ENCODE measurements around the gene POU3F1. TPM values are rescaled to one million over a fixed set of nuclear protein-coding genes. Genes with fewer than 3 reads are reported as not detected.
"Not testable (repeated sequence)": the region's sequence is repeated elsewhere in the genome, so short reads cannot be mapped to it uniquely, and the experiment has no call there.

The POU3F1 gene
- total RNA-seq, 2 donors from 2014 or later, result not detected

DNA sequence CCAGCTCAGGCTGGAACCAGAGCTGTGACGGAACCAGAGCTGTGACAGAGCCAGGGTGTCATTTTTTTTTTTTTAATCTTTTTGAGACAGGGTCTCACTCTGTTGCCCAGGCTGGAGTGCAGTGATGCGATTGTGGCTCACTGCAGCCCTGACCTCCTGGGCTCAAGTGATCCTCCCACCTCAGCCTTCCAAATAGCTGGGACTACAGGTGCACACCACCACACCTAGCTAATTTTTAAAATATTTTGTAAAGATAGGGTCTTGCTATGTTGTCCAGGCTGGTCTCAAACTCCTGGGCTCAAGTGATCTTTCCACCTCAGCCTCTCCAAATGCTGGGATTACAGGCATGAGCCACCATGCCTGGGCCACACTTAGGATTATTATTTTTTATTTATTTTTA is 13.6 kb downstream of the POU3F1 start:
- DNase-seq; intact Hi-C loops (cut with DNase I, micrococcal nuclease): not testable (repeated sequence)

GRCh38 chr1:38031513-38031866 is 15.1 kb downstream of the POU3F1 start:
- ATAC-seq (no peak), DNase-seq (no peak)
- intact Hi-C loops (cut with DNase I, micrococcal nuclease), result no loop called here

More for the DNA sequence above, 13.6 kb downstream of the POU3F1 start:
- not testable (repeated sequence) for ATAC-seq

DNA sequence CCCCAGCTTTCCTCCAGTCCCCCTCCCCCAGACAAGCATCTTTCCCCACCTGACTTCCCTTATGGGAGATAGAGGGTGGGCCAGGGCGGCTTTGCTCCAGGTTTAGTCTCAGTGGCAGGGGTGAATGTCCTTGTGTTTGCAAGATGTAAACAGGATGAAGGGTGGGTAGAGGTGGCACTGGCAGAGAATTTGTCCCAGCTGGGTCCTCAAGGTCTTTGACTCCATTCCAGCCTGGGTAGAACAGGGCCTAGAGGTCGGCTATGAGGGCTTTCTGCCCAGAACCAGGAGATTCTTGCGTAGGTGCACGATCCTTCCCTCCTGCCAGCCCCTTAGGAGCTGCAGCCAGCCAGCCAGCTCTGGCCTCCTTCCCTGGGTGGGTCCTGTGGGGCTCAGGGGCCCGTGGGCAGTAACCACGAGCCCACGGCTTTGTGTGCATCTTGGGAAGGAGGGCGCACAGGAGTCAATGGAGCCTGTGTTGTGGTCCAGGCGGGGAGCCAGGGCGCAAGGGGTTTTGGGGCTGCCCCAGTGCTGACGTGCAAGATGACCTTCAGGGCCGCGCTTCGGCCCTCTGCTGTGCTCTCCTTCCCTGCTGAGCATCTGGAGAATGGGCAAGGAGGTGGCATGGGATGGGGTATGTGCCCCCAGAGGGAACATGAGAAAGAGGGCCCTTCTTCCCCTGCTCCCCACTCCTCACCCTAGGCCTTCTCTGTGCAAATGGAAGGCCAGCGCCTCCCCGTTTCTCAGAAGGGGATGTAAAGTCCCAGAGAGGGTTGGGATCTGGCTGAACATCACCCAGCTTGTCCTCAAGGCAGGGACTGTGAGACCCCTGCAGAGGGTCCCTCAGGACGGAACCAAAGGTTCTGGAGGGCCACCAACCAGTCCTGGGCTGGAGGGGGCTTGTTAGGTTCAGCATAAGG is 15.7 kb downstream of the POU3F1 start:
- ATAC-seq, result no peak
- no peak for DNase-seq
- intact Hi-C loops (cut with DNase I, micrococcal nuclease), result no loop called here

DNA sequence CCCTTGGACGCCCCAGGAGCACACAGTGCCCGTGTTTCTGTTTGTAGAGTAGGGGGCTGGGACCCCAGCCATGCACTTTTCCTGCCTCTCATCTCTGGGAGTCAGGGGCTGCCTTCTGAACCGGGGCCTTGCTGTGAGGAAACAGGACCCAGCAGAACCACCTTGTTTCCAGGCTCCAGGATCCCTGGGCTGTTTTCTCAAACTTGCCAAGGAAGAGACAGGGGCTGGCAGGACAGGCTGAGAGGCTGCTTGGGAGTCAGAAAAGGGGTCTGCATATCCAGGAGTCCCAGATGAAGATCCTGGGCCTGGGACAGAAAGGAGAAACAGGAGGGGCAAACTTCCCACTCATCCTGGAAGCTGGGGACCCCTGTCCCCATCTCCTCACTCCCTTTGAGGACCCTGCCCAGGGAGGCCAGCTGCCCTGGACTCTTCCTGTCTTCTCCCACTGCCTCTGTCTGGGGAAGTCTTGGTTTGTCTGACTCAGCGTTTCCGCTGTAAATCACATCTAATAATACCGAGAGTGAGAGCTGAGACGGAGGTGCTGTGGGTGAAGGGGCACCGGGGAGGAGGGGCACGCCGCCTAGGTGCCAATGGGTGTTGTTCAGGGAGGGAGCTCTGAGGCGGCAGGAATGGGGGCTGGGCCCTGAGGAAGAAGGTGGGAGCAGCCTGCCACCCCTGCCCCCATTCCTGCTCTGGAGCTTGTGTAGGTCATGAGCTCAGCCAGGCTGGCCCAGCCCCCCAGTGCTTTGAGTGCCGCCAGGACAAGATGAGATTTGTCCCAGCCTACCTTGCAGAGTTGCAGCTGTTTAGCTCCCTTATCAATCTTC is 16.7 kb downstream of the POU3F1 start:
- intact Hi-C loops (cut with DNase I, micrococcal nuclease), result no loop called here
- no peak for DNase-seq
- ATAC-seq, result peak; percentile 44

DNA sequence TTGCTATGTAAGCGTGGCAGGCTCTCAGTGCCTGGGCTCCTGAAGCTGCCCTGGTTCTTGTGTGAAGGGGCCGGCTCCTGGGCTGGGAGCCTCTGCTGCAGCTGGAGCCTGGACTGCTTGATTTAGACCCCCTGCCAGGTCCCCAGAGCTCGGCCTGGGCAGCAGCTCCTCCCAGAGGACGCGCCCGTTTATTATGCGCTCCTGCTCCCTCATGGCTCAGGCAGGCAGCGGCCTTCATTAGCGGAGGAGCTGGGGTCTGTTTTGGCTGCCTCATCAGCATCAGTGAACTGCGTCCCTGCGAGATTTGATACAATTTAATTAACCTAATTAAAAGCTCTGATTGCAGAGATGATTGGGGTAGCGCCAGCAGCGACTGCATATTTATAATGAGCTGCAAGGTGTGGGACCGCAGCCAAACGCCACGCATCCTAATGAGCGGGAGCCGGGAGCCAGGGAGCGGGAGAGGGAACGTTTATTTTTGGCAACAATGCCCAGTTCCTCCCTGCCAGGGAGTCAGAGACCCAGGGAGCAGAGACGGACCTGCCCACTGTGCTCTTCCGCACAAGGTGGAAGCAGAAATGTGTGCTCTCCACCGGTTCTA is 17.4 kb downstream of the POU3F1 start:
- DNase-seq (no peak), ATAC-seq (peak; percentile 34)
- intact Hi-C loops (cut with DNase I, micrococcal nuclease), result no loop called here

DNA sequence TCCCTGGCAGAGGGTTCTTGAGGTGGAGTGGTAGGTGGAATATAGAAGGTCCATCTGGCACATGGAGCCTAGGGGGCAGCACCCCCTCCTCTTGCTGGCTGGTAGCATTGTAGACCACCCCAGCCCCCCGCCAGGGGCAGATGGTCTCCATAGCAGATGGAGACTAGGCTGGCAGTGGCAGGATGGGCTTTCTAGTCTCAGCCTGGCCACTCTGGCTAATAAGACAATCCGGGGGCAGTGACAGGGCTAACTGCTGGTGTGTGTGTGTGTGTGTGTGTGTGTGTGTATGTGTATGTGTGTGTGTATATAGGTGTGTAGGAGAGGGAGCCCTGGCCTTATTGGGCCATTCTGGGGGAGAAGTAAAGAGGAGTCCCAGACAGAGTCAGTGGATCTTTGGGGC is 17.9 kb downstream of the POU3F1 start:
- DNase-seq, result no peak
- no peak for ATAC-seq
- intact Hi-C loops (cut with DNase I, micrococcal nuclease), result no loop called here

DNA sequence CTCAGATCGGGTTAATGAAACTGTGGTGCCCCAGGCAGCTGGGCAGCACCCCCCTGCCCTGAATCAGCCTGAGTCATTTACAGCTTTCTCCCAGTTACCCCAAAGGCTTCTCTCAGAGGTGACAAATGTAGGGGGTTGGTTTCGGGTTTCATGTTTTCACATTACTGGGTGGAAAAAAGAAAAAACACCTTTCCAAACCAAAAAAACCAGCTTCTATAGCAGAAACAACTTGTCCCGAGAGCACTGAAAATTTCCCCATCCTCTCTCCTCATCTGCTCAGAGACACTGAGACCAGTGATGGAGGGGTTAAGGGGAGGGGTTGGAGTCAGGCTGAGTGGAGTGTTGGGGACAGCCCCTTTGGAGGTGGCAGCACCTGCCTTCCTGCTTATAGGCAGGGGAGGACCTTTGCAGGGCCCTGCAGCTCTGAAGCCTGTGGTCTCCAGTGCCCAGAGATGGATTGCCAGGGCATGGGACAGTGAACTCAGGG is 18.4 kb downstream of the POU3F1 start:
- ATAC-seq (no peak), DNase-seq (no peak)
- intact Hi-C loops (cut with DNase I, micrococcal nuclease), result no loop called here

DNA sequence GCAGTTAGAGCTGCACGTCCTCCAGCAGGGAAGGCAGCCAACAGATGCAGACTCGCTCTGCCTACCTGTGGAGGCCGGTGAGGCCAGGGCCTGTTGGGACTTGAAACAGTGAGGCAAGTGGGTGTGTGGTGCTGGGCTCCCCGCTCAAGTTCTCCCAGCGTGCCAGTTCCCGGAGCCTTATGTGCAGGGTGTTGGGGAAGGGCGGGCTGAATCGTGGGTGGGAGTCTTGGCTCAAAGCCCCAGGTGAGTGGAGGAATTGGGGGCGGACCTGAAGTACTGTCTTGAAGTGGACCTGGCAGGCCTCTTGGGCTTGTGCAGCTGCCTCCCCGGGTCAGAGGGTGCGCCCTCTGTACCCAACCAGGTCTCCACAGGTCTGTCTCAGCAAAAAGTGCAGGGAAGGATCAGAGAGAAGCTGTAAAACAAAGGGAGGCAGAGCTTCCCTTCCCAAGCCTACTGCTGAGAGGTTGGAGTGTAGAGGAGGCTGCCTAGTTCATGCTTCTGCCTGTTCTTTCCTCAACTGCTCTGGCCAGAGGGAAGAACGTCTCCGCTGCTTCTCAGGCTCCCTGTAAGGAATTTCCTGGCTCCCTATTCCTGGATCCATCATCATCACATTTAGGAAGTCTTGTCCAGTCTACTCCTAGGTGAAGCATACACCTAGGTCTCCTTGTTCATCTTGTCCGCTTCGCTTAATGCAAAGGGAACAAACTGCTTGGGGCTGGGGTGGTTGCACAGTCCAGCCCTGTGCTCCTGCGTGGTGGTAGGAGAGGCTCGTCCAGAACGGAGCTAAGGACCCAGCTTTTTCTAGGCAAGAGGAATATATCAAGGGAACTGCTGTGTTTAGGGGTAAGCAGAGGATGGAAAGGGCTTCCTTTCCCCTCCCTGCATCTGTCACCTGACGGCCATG is 19.1 kb downstream of the POU3F1 start:
- DNase-seq, result no peak
- ATAC-seq, result no peak
- intact Hi-C loops (cut with DNase I, micrococcal nuclease), result no loop called here

- intact Hi-C loops (cut with DNase I, micrococcal nuclease), result no loop called here
- ATAC-seq (peak; percentile 69), DNase-seq (peak in 1 of 2 donors; percentile 56)
These were observed 19.9 kb downstream of the POU3F1 start for GRCh38 chr1:38026592-38027200.

DNA sequence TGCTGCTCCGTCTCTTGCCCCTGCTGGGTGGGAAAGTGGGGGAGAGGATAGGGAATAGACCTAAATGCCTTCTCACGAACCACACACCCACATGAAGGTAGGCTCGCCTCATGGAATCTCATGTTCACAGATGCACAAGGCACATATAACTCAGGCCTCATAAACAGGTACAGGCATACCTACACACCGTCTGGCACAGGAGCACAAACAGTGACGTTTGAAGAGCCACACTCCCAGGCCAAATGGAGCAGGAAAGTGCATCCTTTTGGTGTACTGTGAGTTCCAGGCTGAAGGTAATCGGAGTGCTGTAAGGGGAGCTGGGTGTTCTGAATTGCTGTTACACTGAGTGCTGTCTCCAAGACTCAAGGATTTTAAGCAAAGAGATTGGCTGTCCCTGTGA is 20.9 kb downstream of the POU3F1 start:
- DNase-seq (no peak), ATAC-seq (no peak)
- intact Hi-C loops (cut with DNase I, micrococcal nuclease), result no loop called here

GRCh38 chr1:38025233-38025632 is 21.4 kb downstream of the POU3F1 start:
- ATAC-seq, result no peak
- intact Hi-C loops (cut with DNase I, micrococcal nuclease), result no loop called here
- no peak for DNase-seq

DNA sequence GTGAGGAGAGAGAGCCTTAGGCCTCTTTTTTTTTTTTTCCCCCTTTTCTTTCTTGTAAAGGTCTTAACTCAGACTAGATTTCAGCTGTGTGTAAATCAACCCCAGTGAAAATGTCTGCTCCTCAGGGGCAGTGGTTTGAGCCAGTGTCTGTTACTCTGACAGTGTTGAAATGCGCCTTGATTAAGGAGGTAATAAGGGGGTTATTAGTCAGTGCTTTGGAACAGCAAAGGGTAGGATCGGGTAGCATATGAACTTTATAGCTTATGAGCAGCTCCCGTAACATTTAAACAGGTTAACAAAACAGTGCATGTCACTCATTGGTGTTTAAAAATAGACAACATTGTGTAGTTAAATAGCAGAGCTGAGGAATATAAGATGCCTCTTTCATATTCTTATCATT is 23.8 kb downstream of the POU3F1 start:
- DNase-seq (no peak), ATAC-seq (no peak)
- intact Hi-C loops (cut with DNase I, micrococcal nuclease), result loop anchor here in 1 of 2 donors (5.0 kb wide), 1 partner anchor 36 kb away; no protein-coding TSS in a partner anchor

GRCh38 chr1:38021969-38022368 is 24.6 kb downstream of the POU3F1 start:
- intact Hi-C loops (cut with DNase I, micrococcal nuclease), result loop anchor here in 1 of 2 donors (5.0 kb wide), 1 partner anchor 35 kb away; no protein-coding TSS in a partner anchor
- DNase-seq (no peak), ATAC-seq (no peak)

DNA sequence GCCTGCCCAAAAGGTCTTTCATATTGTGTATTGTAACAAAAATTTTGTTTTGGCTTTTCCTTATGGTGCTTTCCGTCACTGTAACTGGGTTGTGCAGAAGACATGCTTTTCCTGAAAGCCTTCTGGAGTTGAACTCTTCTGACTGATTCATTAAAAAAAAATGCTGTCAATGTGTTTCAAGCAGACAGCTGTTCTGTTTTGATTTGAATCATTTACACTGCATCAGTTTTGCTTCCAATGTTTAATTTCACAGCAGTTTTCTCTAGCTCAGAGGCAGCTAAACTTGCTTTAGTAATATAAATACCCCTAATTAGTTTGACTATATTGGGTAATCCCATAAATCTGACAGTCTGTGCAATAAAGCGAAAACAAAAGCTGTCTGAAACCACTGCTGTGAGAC is 26.2 kb downstream of the POU3F1 start:
- no peak for DNase-seq
- ATAC-seq, result no peak
- intact Hi-C loops (cut with DNase I, micrococcal nuclease), result loop anchor here in 1 of 2 donors (5.0 kb wide), 1 partner anchor 33 kb away; no protein-coding TSS in a partner anchor

DNA sequence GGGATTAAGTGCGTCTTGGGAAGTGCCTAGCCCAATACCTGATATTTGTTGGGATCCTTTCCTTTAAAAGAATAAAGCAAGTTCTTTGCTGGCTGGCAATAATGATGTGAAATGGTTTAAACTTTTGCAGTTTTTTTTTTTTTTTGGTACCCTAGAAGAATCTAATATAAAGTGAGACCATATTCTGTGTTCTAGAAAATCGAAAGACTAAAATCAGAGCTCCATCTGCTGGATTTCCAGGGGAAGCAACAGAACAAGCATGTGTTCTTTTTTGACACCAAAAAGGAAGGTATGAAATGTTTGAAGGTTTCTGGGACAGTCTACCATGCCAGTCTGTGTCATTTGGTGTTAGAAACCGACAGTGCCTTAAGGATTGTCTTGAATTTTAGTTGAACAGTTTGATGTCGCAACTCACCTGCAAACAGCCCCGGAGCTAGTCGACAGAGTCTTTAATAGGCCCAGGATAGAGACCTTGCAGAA is 27.7 kb downstream of the POU3F1 start:
- intact Hi-C loops (cut with DNase I, micrococcal nuclease), result no loop called here
- peak; percentile 49 for ATAC-seq
- DNase-seq, result no peak

- intact Hi-C loops (cut with DNase I, micrococcal nuclease), result no loop called here
- DNase-seq (peak in 1 of 2 donors; percentile 59), ATAC-seq (no peak)
These were observed 30.4 kb downstream of the POU3F1 start for GRCh38 chr1:38015978-38016725.
